NCI-H226 (cell line): ENCODE data around the gene MEA1.

Experiments used
- DNase-seq: peaks from one replicate; pipeline ENCODE4 v3.0.0-alpha.2; 2015

Gene MEA1

DNA sequence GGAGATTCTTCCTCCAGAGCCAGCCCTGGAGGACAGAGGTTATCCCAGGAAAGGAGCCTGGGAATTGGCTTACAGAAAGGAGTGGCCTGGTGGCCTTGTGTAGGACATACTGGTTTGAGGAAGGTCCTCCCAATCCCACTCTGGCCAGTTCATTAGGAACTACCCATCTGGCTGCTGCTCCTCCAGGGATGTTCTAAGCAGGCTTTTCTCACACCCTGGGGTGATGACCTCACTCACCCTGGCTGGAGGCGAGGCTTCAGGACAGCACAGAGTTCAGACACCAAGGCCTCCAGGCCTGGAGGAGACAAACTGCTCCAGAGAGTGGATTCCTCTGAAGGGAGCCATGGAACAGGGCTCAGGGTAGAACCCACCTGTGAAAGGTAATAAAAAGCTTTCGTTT is 44.3 kb downstream of the MEA1 start:
- DNase-seq: no peak

DNA sequence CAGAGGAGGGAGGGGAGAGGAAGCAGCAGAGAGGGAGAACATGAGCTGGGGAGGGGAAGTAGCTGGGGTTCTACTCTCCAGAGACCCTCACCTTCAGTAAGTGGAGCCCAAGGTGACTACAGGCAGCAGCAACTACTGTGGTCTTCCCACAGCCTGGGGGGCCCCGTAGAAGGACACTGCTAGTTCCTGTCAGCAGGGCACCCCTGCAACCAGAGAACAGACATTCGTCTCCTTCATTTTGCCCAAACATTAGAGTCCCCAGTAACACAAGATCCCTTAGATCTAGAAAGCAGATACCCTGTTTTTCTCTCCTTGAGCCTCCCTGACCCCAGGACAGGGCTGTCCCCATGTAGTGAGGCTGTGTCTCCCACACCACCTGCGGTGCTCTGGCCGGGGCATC is 45.0 kb downstream of the MEA1 start:
- no peak for DNase-seq

DNA sequence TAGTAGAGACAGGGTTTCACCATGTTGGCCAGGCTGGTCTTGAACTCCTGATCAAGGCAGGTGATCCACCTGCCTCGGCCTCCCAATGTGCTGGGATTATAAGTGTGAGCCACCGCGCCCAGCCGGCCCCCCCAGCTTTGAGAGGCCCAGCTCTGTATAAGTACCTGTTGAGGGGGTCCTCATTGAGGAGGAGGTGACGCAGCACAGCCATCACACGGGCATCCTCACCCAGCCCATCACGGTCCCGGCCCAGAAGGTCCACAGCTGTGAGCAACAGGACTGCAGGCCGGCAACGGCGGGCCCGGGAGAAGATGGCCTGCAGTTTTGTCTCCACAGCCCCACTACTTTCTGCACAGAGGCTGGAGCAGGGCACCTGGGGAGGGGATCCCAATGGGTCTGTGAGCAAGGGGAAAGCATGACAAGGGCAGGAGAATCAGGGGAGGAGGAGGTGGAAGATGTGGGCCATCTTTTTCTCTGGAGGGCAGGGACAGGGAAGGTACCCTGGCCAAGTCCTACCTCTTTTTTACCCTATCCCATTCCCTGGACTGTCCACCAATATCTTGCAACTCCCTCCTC is 45.5 kb downstream of the MEA1 start:
- no peak for DNase-seq

DNA sequence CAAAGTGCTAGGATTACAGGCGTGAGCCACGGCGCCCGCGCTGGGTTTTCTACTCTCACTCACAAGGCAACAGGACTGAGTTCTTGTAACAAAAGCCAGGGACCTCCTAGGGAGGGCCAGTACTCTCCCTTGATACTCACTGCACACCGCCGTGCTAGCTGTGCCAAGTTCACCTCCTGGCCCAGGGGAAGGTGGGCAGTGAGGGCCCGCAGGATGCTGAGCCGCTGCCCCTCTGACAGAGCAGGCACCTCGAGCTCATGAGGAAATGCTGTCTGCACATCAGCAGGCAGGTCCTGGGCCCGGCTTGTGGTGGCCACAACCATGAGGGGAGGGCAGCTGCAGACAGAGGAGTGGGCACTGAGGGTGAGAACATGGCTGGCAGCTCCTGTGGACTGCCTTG is 46.5 kb downstream of the MEA1 start:
- no peak for DNase-seq

DNA sequence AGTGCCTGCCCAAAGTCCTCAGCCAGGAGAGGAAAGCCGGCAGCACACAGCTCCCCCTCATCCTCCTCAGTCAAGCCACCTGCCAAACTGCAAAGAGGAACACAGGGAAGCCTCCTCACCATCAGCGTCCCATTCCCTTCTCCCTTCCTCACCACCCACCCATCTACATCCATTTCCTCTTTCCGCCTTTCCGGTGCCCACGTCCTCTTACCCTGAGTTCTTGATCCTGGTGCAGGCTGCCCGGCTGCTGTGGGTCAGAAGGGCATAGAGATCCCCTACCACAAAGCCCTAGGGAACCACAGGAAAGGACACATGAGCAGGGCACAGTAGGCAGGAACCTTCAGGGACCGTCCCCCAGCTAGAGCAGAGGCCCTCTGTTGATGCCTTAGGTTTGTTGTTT is 47.2 kb downstream of the MEA1 start:
- no peak for DNase-seq

DNA sequence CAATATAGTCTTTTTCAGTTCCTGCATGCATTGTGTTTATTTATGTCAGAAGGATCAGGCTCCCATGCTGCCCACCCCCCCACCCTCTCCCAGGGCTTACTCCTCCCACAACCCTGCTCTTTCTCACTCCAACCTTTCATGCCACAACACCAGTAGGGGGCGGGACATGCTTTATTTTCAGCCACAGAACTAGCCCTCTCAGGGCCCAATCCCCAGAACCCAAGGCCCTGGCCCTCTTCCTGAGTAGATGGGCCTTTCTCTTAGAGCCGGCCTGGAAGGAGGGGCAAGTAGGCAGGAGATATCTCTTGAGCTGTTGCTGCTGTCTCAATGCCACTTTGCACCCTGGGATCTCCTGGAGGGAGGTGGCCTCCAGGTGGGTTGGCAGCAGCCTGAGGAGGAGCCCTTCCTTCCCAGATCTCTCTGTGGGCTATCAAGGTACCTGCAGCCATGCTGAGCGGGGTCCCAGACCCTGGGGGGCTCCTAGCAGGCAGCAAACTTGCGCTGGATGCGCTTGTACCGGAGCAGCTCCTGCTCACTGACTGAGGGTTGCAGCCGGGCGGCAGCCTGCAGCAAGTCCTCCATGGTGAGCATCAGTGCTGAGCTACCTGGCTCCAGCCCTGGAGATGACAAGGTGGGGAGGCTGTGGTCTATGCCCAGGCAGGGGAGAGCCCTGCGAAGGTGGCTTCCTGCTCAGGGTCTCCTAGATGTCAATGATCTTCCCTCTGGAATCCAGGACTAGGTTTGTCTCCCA is 49.7 kb downstream of the MEA1 start:
- peak; percentile 53 for DNase-seq

DNA sequence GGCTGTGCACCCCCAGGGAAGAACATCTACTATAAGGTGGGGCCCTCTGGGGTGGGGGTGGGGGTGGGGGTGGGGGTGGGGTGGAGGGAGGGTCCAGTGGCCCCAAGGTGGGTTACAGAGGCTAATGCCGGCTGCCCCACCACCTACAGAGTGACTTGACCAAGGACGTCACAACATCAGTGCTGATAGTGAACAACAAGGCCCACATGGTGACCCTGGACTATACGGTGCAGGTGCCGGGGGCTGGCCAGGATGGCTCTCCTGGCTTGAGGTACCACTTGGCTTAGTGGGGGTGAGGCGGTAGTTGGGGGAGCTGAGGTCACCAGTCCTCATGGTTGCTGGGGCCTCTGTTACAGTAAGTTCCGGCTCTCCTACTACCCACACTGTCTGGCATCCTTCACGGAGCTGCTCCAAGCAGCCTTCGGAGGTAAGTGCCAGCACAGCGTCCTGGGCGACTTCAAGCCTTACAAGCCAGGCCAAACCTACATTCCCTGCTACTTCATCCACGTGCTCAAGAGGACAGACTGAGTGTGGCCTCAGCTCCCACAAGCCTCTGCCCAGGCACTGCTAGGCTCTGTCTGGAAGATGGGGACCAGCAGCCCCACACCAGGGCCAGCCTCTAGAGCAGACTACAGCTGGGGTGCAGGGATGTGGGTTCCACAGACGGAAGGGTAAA is 50.4 kb downstream of the MEA1 start:
- no peak for DNase-seq

DNA sequence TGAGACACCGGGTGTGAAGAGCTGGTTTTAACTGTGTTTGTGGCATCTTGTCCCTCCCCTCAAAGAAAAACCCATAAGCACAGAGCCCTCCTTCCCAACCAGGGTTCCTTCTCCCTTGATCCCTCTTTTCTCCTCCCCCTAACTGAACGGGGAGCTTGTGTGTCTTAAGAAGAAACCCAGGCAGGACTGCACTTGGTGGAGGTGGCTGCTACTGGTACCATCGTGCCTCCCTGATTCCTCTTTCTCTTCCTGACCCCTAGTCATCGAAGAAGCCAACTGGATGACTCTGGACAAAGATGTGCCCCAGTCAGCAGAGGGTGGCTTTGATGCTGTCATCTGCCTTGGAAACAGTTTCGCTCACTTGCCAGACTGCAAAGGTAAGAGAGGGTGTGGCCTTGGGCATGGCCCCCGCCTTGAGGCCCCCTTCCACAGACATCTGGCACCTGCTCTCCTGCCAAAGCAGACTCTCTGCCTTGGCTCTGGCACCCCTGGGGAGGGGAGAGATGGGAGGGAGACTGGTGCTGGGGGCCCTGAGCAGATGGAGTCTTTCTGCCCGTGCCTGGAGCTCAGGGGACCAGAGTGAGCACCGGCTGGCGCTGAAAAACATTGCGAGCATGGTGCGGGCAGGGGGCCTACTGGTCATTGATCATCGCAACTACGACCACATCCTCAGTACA is 51.1 kb downstream of the MEA1 start:
- DNase-seq: no peak

DNA sequence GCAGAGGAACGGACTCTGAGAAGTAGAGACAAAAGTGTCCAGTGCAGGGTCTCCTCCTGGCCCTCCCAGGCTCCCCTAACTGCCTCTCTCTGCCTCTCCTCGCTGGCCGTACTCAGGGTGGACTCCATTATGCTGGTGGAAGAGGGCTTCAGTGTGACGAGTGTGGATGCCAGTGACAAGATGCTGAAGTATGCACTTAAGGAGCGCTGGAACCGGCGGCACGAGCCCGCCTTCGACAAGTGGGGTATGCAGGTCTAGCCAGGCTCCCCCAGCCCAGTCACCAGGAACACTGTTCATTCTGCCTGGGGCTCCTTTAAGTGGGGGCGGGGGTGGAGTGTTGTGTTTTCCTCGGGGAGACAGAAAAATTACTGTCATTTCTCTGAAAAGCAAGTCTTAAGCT is 51.6 kb downstream of the MEA1 start:
- no peak for DNase-seq
